GM19043 (cell line): Measurements from ENCODE around the gene SORD.
"Not testable (repeated sequence)": the region's sequence is repeated elsewhere in the genome, so short reads cannot be mapped to it uniquely, and the experiment has no call there.

Source experiments
- ATAC-seq: cut with Tn5 transposase; IDR thresholded peaks from one replicate; pipeline ENCODE4 v1.9.1; 2021; ENCODE audit warnings: low read depth; ENCODE audit not compliant: unreplicated experiment

Gene SORD

DNA sequence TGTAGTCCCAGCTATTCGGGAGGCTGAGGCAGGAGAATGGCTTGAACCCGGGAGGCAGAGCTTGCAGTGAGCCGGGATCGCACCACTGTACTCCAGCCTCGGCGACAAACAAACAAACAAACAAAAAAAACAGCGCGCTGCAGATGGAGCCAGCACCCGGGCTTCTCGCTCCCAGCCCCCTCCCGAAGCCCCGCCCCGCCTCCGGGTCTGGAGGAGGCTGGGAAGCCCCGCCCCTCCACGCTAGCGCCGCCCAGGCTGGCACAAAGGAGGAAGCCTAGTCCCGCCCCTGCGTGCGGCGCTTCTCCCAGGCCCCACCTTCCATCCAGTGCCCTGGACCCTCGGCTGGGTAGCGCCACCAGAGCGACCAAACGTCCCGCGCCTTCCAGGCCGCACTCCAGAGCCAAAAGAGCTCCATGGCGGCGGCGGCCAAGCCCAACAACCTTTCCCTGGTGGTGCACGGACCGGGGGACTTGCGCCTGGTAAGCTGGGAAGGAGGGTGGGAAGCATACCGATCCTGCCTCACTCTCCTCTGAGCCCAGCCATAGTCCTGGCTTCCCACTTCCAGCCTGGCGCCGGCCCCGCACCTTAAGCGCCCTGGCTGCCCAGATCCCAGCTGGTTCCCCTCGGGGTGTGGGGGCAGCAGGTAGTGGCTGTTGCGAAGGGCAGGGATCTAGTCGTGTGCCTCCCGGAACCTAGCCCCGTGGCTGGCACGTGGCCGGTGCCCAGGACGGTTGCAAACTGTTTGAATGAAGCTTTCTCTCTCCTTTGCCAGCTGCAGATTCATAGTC, at the start of gene SORD:
SORD (plus strand) TSS at position 325 of the 788 bp plus-strand sequence; CDS start at position 414, 89 bp downstream.
- ATAC-seq = peak; percentile 91

GRCh38 chr15:44976183-44976582, 46.8 kb upstream of the SORD start:
- ATAC-seq = not testable (repeated sequence)

- not testable (repeated sequence) for ATAC-seq
These were observed 45.2 kb upstream of the SORD start for GRCh38 chr15:44977781-44978180.

DNA sequence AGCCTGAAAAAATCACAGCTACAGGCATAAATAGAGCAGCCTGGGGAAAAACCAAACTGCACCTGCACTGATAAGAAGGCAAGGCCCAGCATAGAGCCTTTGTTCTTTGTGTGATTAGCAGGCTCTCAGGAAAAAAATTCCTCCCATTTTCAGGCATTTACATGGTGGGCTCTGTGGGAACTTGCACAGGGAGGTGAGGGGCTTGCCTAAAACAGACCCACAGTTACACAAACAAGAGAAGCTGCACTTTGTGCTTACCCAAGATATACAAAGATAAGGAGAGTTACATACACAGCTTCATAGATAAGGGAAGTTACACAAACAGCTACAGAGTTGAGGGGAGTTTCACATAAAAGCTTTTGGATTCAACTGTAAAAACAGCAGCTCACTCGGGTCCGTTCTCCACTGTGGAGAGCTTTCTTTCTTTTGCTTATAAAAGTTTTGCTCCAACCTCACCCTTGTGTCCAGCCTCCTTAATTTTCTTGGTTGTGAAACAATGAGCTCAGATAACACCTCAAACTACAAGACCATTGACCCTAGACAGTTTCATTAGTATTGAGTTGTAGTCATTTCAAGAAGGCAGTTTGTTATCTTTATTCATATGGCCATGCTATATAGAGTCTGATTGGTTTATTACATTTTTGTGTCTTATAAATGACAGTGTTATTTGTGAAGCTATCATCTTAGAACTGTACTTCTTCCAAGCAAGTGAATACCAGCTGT, 43.2 kb upstream of the SORD start:
- not testable (repeated sequence) for ATAC-seq

DNA sequence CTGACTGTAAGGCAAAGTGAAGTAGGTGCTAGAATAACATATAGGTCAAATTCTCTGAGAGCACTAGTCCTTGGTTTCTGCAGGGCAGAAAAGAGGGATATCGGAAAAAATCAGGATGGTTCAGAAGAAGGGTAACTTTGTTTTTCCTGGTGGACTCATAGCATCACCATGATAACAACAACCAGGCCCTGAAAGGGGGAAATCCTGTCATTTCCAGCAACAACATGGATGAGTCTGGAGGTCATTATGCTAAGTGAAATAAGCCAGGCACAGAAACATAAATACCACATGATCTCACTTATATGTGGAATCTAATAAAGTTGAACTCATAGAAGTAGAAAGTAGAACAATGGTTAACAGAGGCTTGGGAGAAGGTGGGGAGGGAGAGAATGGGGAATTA, 38.9 kb upstream of the SORD start:
- not testable (repeated sequence) for ATAC-seq

DNA sequence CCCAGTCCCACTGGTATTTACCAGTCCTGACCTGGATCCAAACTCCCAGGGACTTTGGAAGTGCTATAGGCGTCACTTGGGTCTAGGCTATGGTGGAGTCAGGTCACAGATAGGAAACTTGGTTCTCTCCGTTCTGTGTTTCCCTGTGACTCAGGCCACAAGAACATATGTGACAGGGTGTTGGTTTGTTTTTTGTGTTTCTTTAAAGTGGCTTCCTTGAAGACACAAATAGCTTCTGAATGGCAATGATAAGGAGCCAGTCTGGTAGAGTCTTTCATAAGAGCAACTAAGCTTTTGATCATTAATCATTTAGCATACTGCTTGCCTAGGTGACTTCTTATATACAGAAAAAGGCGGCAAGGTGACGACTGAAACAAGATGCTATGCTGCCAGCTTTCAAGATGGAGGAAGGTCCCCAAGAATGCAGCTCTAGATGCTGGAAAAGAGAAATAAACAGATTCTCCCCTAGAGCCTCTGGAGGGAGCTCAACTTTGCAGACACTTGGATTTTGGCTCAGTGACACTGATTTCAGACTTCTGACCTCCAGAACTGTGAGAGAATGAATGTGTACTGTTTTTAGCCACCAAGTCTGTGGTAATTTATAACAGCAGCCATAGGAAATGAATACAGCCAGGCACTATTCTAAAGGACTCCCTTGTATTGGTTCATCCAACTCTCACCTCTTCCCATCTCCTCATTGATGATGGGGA, 36.5 kb upstream of the SORD start:
- not testable (repeated sequence) for ATAC-seq

DNA sequence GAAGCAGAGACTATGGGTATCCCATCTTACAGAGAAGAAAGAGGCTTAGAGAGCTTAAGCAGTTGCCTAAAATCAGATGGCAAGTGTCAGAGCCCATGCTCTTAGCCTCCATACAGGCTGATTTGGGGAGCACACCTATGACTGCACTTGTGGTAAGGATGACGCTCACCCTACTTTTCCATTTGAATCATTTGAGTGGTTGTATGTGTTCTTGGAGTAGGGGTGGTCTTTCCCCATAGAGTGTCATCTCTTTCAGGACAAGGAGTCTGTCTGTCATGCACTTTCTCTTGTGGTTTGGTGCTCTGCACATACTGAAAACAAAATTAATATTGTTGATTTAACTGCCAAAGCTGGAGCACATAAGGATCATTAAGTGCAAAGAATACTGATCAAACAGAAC, 35.3 kb upstream of the SORD start:
- ATAC-seq = not testable (repeated sequence)

- ATAC-seq = not testable (repeated sequence)
These were observed 34.7 kb upstream of the SORD start for GRCh38 chr15:44988184-44988869.

- not testable (repeated sequence) for ATAC-seq
These were observed 34.1 kb upstream of the SORD start for GRCh38 chr15:44988870-44989219.

- ATAC-seq = not testable (repeated sequence)
These were observed 25.4 kb upstream of the SORD start for GRCh38 chr15:44997632-44998031.

- ATAC-seq = no peak
These were observed 23.9 kb upstream of the SORD start for GRCh38 chr15:44999105-44999504.

- ATAC-seq = not testable (repeated sequence)
These were observed 21.8 kb upstream of the SORD start for GRCh38 chr15:45001180-45001579.

GRCh38 chr15:45003731-45004410, 19.1 kb upstream of the SORD start:
- ATAC-seq = not testable (repeated sequence)

GRCh38 chr15:45004590-45005175, 18.3 kb upstream of the SORD start:
- ATAC-seq = not testable (repeated sequence)

DNA sequence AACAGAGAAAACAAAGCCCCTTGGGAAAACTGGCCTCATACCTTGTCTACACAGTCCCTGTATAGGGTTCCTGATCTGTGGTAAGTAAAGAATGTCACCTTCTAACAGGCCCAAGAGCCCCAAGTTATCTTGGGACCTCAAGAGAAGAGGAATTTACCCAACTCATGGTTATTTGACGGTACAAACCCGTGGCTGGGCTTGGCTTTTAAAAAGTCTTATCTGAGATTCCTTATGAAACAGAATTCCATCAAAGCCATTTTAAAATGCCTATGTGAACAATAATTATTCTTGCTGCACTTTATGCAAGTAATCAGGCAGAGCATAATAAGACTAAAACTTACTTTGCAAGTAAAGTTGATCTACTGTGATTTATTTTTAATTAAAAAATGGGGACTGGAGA, 13.9 kb upstream of the SORD start:
- no peak for ATAC-seq

DNA sequence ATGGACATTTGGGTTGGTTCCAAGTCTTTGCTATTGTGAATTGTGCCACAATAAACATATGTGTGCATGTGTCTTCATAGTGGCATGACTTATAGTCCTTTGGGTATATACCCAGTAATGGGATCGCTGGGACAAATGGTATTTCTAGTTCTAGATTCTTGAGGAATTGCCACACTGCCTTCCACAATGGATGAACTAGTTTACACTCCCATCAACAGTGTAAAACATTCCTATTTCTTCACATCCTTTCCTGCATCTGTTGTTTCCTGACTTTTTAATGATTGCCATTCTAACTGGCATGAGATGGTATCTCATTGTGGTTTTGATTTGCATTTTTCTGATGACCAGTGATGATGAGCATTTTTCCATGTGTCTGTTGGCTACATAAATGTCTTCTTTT, 7.9 kb upstream of the SORD start:
- not testable (repeated sequence) for ATAC-seq

GRCh38 chr15:45020222-45020900, 2.6 kb upstream of the SORD start:
- not testable (repeated sequence) for ATAC-seq

- ATAC-seq = not testable (repeated sequence)
These were observed 2.1 kb upstream of the SORD start for GRCh38 chr15:45020901-45021259.

DNA sequence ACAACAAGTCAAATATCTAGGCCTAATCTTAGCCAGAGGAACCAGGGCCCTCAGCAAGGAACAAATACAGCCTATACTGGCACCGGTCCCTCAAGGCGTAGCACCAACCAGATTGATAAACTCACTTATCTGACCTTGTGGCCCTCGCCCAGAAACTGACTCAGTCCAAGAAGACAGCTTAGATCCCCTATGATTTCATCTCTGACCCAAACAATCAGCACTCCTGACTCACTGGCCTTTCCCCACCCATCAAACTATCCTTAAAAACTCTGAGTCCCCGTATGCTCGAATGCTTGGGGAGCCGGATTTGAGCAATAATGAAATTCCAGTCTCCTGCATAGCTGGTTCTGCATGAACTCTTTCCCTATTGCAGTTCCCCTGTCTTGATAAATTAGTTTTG, 1.6 kb upstream of the SORD start:
- no peak for ATAC-seq
